H9 (cell line): Measurements from ENCODE around the gene SLC23A2. TPM values are rescaled to one million over a fixed set of nuclear protein-coding genes. Genes with fewer than 3 reads are reported as not detected.
A peak's percentile ranks its signal among the peaks of the same experiment; 100 is the strongest.

Experiments
- DNase-seq: peaks from one replicate; pipeline ENCODE4 v3.0.0-alpha.2; 2017
- H2AFZ ChIP-seq: one replicate; pipeline ENCODE4 v1.6.1; 2013; ENCODE audit warnings: mild to moderate bottlenecking, low read length, control low read depth, moderate library complexity
- H2AK5ac ChIP-seq: 2 replicates; pipeline ENCODE4 v1.6.1; 2013; ENCODE audit warnings: low read length, control low read depth, mixed read lengths; ENCODE audit not compliant: insufficient read length
- H2BK120ac ChIP-seq: one replicate; pipeline ENCODE4 v1.6.1; 2013; ENCODE audit warnings: low read depth, mild to moderate bottlenecking, low read length, control low read depth, inconsistent platforms; ENCODE audit not compliant: poor library complexity, severe bottlenecking
- H2BK12ac ChIP-seq: 2 replicates; pipeline ENCODE4 v1.6.1; 2013; ENCODE audit warnings: low read length, control low read depth, mixed read lengths, low read depth; ENCODE audit not compliant: insufficient read length
- H2BK15ac ChIP-seq: 2 replicates; pipeline ENCODE4 v1.6.1; 2013; ENCODE audit warnings: low read depth, low read length, control low read depth
- H2BK20ac ChIP-seq: one replicate; pipeline ENCODE4 v1.6.1; 2013; ENCODE audit warnings: low read depth, mild to moderate bottlenecking, low read length, control low read depth, inconsistent platforms; ENCODE audit not compliant: poor library complexity, severe bottlenecking
- H2BK5ac ChIP-seq: 2 replicates; pipeline ENCODE4 v1.6.1; 2013; ENCODE audit warnings: low read length, control low read depth, mixed read lengths; ENCODE audit not compliant: insufficient read length
- H3K14ac ChIP-seq: 2 replicates; pipeline ENCODE4 v1.6.1; 2013; ENCODE audit warnings: low read length, control low read depth; ENCODE audit not compliant: insufficient read depth
- H3K18ac ChIP-seq: 2 replicates; pipeline ENCODE4 v1.6.1; 2013; ENCODE audit warnings: low read depth, mild to moderate bottlenecking, mixed read lengths, low read length, control low read depth; ENCODE audit not compliant: insufficient read length
- H3K23ac ChIP-seq: 2 replicates; pipeline ENCODE4 v1.6.1; 2013; ENCODE audit warnings: low read length, control low read depth, mixed read lengths, low read depth; ENCODE audit not compliant: insufficient read length
- H3K23me2 ChIP-seq: 2 replicates; pipeline ENCODE4 v1.6.1; 2013; ENCODE audit warnings: low read depth, mild to moderate bottlenecking, mixed read lengths, low read length, control low read depth; ENCODE audit not compliant: insufficient read length, poor library complexity, severe bottlenecking
- H3K27ac ChIP-seq: 2 replicates; pipeline ENCODE4 v1.5.1; 2013; ENCODE audit warnings: low read length, control low read depth, mixed read lengths, low read depth; ENCODE audit not compliant: insufficient read length
- H3K27me3 ChIP-seq: 2 replicates; pipeline ENCODE4 v1.6.1; 2013; ENCODE audit warnings: low read length, control low read depth, inconsistent platforms; ENCODE audit not compliant: insufficient read depth
- H3K4ac ChIP-seq: 2 replicates; pipeline ENCODE4 v1.6.1; 2013; ENCODE audit warnings: low read depth, mild to moderate bottlenecking, control low read depth, inconsistent platforms, low read length, moderate library complexity
- H3K4me1 ChIP-seq: 2 replicates; pipeline ENCODE4 v1.6.1; 2013; ENCODE audit warnings: low read length, control low read depth, inconsistent platforms; ENCODE audit not compliant: insufficient read depth
- H3K4me2 ChIP-seq: 2 replicates; pipeline ENCODE4 v1.6.1; 2013; ENCODE audit warnings: low read length, control low read depth, mixed read lengths; ENCODE audit not compliant: insufficient read length, insufficient read depth
- H3K56ac ChIP-seq: 2 replicates; pipeline ENCODE4 v1.6.1; 2013; ENCODE audit warnings: low read depth, mild to moderate bottlenecking, mixed read lengths, low read length, control low read depth; ENCODE audit not compliant: insufficient read length
- H3K79me1 ChIP-seq: 2 replicates; pipeline ENCODE4 v1.6.1; 2013; ENCODE audit warnings: low read depth, mild to moderate bottlenecking, moderate library complexity, low read length, control low read depth, inconsistent platforms; ENCODE audit not compliant: insufficient read depth, poor library complexity, severe bottlenecking
- H3K79me2 ChIP-seq: 2 replicates; pipeline ENCODE4 v1.6.1; 2013; ENCODE audit warnings: low read length, control low read depth, inconsistent platforms; ENCODE audit not compliant: insufficient read depth
- H3K9ac ChIP-seq: 2 replicates; pipeline ENCODE4 v1.6.1; 2013; ENCODE audit warnings: low read length, control low read depth, mixed read lengths; ENCODE audit not compliant: insufficient read length; ENCODE audit errors: extremely low read depth
- H3K9me3 ChIP-seq: one replicate; pipeline ENCODE4 v1.6.1; 2013; ENCODE audit warnings: low read depth, low read length, inconsistent platforms; ENCODE audit not compliant: control insufficient read depth
- H3T11ph ChIP-seq: one replicate; pipeline ENCODE4 v1.6.1; 2013; ENCODE audit warnings: mild to moderate bottlenecking, low read length, control low read depth, inconsistent platforms
- H4K20me1 ChIP-seq: one replicate; pipeline ENCODE4 v1.6.1; 2013; ENCODE audit not compliant: control insufficient read depth, insufficient read length, insufficient read depth
- H4K5ac ChIP-seq: 2 replicates; pipeline ENCODE4 v1.6.1; 2013; ENCODE audit warnings: low read depth, mild to moderate bottlenecking, mixed read lengths, low read length, control low read depth; ENCODE audit not compliant: insufficient read length
- H4K8ac ChIP-seq: replicated peaks from 2 replicates; pipeline ENCODE4 v1.6.1; 2013; ENCODE audit warnings: low read length, control low read depth, mixed read lengths, low read depth; ENCODE audit not compliant: insufficient read length
- H4K91ac ChIP-seq: 2 replicates; pipeline ENCODE4 v1.6.1; 2013; ENCODE audit warnings: low read depth, mild to moderate bottlenecking, moderate library complexity, mixed read lengths, low read length, control low read depth; ENCODE audit not compliant: insufficient read length
- H3K27ac Mint-ChIP-seq, 3 experiments: 2 replicates in 2 of 3; 3 replicates in 1 of 3; pipeline ENCODE4 v1.8.0; 2020 to 2021; ENCODE audit warnings: mixed read lengths in 3 of 3, mild to moderate bottlenecking in 1 of 3, moderate library complexity in 1 of 3
- H3K27me3 Mint-ChIP-seq: 2 replicates; pipeline ENCODE4 v1.8.0; 2021; ENCODE audit warnings: low read depth, mild to moderate bottlenecking, moderate library complexity, mixed read lengths
- H3K36me3 Mint-ChIP-seq, 3 experiments: 2 replicates in 2 of 3; 3 replicates in 1 of 3; pipeline ENCODE4 v1.8.0; 2020 to 2021; ENCODE audit warnings: low read depth in 3 of 3, mixed read lengths in 3 of 3; ENCODE audit not compliant: insufficient read depth in 1 of 3
- H3K4me1 Mint-ChIP-seq, 2 experiments: 2 replicates each; pipeline ENCODE4 v1.8.0; 2020; ENCODE audit warnings: mixed read lengths in 2 of 2
- H3K4me3 Mint-ChIP-seq, 2 experiments: 2 replicates in 1 of 2; 3 replicates in 1 of 2; pipeline ENCODE4 v1.8.0; 2020 to 2021; ENCODE audit warnings: mild to moderate bottlenecking in 2 of 2, mixed read lengths in 2 of 2, moderate library complexity in 1 of 2
- H3K9me3 Mint-ChIP-seq, 2 experiments: 2 replicates in 1 of 2; 3 replicates in 1 of 2; pipeline ENCODE4 v1.8.0; 2020; ENCODE audit warnings: mild to moderate bottlenecking in 2 of 2, mixed read lengths in 2 of 2, moderate library complexity in 1 of 2
- WGBS: extraction: QIAGEN DNeasy Blood & Tissue Kit; methylation state at CpG from one replicate; pipeline ENCODE4 v1.1.7; 2013; ENCODE audit warnings: missing lambda C conversion rate, low lambda C conversion rate, mixed read lengths; ENCODE audit not compliant: insufficient read length; ENCODE audit errors: extremely low coverage; 5-methylcytosine and 5-hydroxymethylcytosine counted together
- total RNA-seq: library from RNA; stranded (reverse); gene quantifications from 2 replicates; pipeline ENCODE4 v1.2.1, GENCODE V29; 2021
- TF ChIP-seq, protein P1 (sequence below): fragments of 200-600 bp; sonication (generic); conservative IDR thresholded peaks from 3 replicates; pipeline ENCODE4 v1.8.0; 2021; ENCODE audit warnings: antibody characterized with exemption, mild to moderate bottlenecking

Gene SLC23A2
- total RNA-seq, 1 experiment from 2014 or later = 16.5 TPM

- Histone ChIP-seq H3K4me2 (peak overlapping the region; percentile 7), H3K27me3 (no peaks in the 10 kb centered on the region), H3K4me1 (no peaks in the 10 kb centered on the region), H3K79me1 (peaks cover 5% of the 10 kb centered on the region), H3T11ph (no peak overlapping the region), H3K14ac (no peak overlapping the region), H3K56ac (no peak overlapping the region), H2BK120ac (no peak overlapping the region), H3K18ac (no peak overlapping the region), H3K23me2 (peaks cover 13% of the 10 kb centered on the region), H2BK12ac (no peak overlapping the region), H4K8ac (no peak overlapping the region), H3K27ac (no peak overlapping the region), H3K9ac (no peak overlapping the region), H2BK20ac (no peak overlapping the region), H3K9me3 (no peaks in the 10 kb centered on the region), H4K20me1 (no peaks in the 10 kb centered on the region), H3K23ac (no peak overlapping the region), H3K4ac (no peak overlapping the region), H3K79me2 (no peaks in the 10 kb centered on the region), H2BK15ac (no peak overlapping the region), H2AFZ (no peak overlapping the region), H2BK5ac (no peak overlapping the region), H2AK5ac (no peak overlapping the region), H4K91ac (no peak overlapping the region), H4K5ac (no peak overlapping the region)
- Mint-ChIP-seq H3K27me3 (peaks cover 20% of the 10 kb centered on the region), H3K4me1 (peaks cover 15 to 24% of the 10 kb centered on the region in 2 experiments), H3K4me3 (peak overlapping the region; percentile 81 to 89), H3K27ac (no peak overlapping the region), H3K36me3 (no peaks in the 10 kb centered on the region), H3K9me3 (no peaks in the 10 kb centered on the region)
- TF ChIP-seq, protein P1, sequence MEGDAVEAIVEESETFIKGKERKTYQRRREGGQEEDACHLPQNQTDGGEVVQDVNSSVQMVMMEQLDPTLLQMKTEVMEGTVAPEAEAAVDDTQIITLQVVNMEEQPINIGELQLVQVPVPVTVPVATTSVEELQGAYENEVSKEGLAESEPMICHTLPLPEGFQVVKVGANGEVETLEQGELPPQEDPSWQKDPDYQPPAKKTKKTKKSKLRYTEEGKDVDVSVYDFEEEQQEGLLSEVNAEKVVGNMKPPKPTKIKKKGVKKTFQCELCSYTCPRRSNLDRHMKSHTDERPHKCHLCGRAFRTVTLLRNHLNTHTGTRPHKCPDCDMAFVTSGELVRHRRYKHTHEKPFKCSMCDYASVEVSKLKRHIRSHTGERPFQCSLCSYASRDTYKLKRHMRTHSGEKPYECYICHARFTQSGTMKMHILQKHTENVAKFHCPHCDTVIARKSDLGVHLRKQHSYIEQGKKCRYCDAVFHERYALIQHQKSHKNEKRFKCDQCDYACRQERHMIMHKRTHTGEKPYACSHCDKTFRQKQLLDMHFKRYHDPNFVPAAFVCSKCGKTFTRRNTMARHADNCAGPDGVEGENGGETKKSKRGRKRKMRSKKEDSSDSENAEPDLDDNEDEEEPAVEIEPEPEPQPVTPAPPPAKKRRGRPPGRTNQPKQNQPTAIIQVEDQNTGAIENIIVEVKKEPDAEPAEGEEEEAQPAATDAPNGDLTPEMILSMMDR = no peak
- DNase-seq = peak; percentile 54
- WGBS = no CpG with 5 or more reads among the region's 53 CpGs
These were observed 792 bp downstream of the SLC23A2 start for GRCh38 chr20:5000263-5001173.
